BE2C (cell line): Measurements from ENCODE around the gene XIAP.
"Not testable (repeated sequence)": the region's sequence is repeated elsewhere in the genome, so short reads cannot be mapped to it uniquely, and the experiment has no call there.

Experiments used
- DNase-seq: peaks from one replicate; pipeline ENCODE4 v3.0.0-alpha.2; 2020
- H3K27me3 ChIP-seq: fragments of 250-450 bp; sonication (Bioruptor Pico); 2 replicates; pipeline ENCODE4 v1.5.1; 2020; ENCODE audit warnings: mild to moderate bottlenecking
- H3K36me3 ChIP-seq: fragments of 250-450 bp; sonication (Bioruptor Pico); 2 replicates; pipeline ENCODE4 v1.5.1; 2020; ENCODE audit warnings: mild to moderate bottlenecking
- H3K4me1 ChIP-seq: fragments of 250-450 bp; sonication (Bioruptor Pico); 2 replicates; pipeline ENCODE4 v1.5.1; 2020
- H3K4me3 ChIP-seq: 2 replicates; pipeline ENCODE4 v1.5.1; 2011; ENCODE audit warnings: low read depth, low read length
- H3K9me3 ChIP-seq: fragments of 250-450 bp; sonication (Bioruptor Pico); 2 replicates; pipeline ENCODE4 v1.5.1; 2020
- CTCF ChIP-seq: IDR thresholded peaks from 2 replicates; pipeline ENCODE4 v1.5.1; 2012; ENCODE audit warnings: mild to moderate bottlenecking, low read depth, low read length

Gene XIAP

GRCh38 chrX:123924186-123924585 is 64.3 kb downstream of the XIAP start:
- Histone ChIP-seq H3K4me1 (no peaks in the 10 kb centered on the region), H3K27me3 (no peaks in the 10 kb centered on the region), H3K36me3 (no peaks in the 10 kb centered on the region), H3K9me3 (no peaks in the 10 kb centered on the region), H3K4me3 (no peak overlapping the region)
- no peak for TF ChIP-seq CTCF
- DNase-seq, result no peak

GRCh38 chrX:123927845-123928244 is 68.0 kb downstream of the XIAP start:
- no peak for DNase-seq
- no peaks in the 10 kb centered on the region for H3K36me3 ChIP-seq
- no peak overlapping the region for H3K4me3 ChIP-seq
- H3K9me3 ChIP-seq, result no peaks in the 10 kb centered on the region
- no peak for TF ChIP-seq CTCF
- no peaks in the 10 kb centered on the region for H3K4me1 ChIP-seq
- no peaks in the 10 kb centered on the region for H3K27me3 ChIP-seq

GRCh38 chrX:123932055-123932454 is 72.2 kb downstream of the XIAP start:
- DNase-seq, H3K4me3 ChIP-seq, H3K27me3 ChIP-seq, H3K9me3 ChIP-seq, H3K4me1 ChIP-seq, H3K36me3 ChIP-seq: not testable (repeated sequence)

GRCh38 chrX:123943074-123943473 is 83.2 kb downstream of the XIAP start:
- Histone ChIP-seq H3K36me3 (no peaks in the 10 kb centered on the region), H3K9me3 (no peaks in the 10 kb centered on the region), H3K4me3 (no peak overlapping the region), H3K4me1 (no peaks in the 10 kb centered on the region), H3K27me3 (no peaks in the 10 kb centered on the region)
- no peak for TF ChIP-seq CTCF
- DNase-seq, result no peak

- H3K36me3 ChIP-seq, result no peaks in the 10 kb centered on the region
- no peak for DNase-seq
- H3K9me3 ChIP-seq, result no peaks in the 10 kb centered on the region
- TF ChIP-seq CTCF, result no peak
- H3K27me3 ChIP-seq, result no peaks in the 10 kb centered on the region
- H3K4me3 ChIP-seq, result no peak overlapping the region
- no peaks in the 10 kb centered on the region for H3K4me1 ChIP-seq
These were observed 83.6 kb downstream of the XIAP start for GRCh38 chrX:123943488-123943887.

- no peak for TF ChIP-seq CTCF
- DNase-seq, result no peak
- Histone ChIP-seq H3K4me3 (no peak overlapping the region), H3K27me3 (no peaks in the 10 kb centered on the region), H3K4me1 (no peaks in the 10 kb centered on the region), H3K36me3 (no peaks in the 10 kb centered on the region), H3K9me3 (no peaks in the 10 kb centered on the region)
These were observed 90.0 kb downstream of the XIAP start for GRCh38 chrX:123949846-123950245.
